DLD1 (cell line): Measurements from ENCODE around the gene BIN2.
"Not testable (repeated sequence)": the region's sequence is repeated elsewhere in the genome, so short reads cannot be mapped to it uniquely, and the experiment has no call there.

ENCODE experiments used
- in situ Hi-C: cut with HindIII; loops from 2 replicates; pipeline ENCODE4 v1.10.0; 2017; ENCODE audit warnings: low sequenced_read_pairs

BIN2 gene

GRCh38 chr12:51346581-51346980, 22.6 kb upstream of the BIN2 start, which contains the start of gene CELA1:
Gene CELA1 (minus strand): TSS chr12:51346679. CDS start chr12:51346638, 41 bp downstream.
- in situ Hi-C loops, result no loop called here

- in situ Hi-C loops, result no loop called here
These were observed 21.7 kb upstream of the BIN2 start for GRCh38 chr12:51345681-51346080.

GRCh38 chr12:51343201-51343600, 19.2 kb upstream of the BIN2 start:
- in situ Hi-C loops, result no loop called here

- in situ Hi-C loops, result no loop called here
These were observed 18.4 kb upstream of the BIN2 start for GRCh38 chr12:51342416-51342815.

- in situ Hi-C loops, result no loop called here
These were observed 17.5 kb upstream of the BIN2 start for GRCh38 chr12:51341251-51342007.

GRCh38 chr12:51339750-51340149, 15.8 kb upstream of the BIN2 start:
- in situ Hi-C loops, result no loop called here

- in situ Hi-C loops, result not testable (repeated sequence)
These were observed 13.4 kb upstream of the BIN2 start for GRCh38 chr12:51337336-51337735.

- in situ Hi-C loops, result no loop called here
These were observed 12.0 kb upstream of the BIN2 start for GRCh38 chr12:51335931-51336330.

- in situ Hi-C loops, result no loop called here
These were observed 10.8 kb upstream of the BIN2 start for GRCh38 chr12:51334764-51335163.

GRCh38 chr12:51333536-51333935, 9.6 kb upstream of the BIN2 start:
- in situ Hi-C loops, result no loop called here

GRCh38 chr12:51330186-51330585, 6.2 kb upstream of the BIN2 start:
- in situ Hi-C loops, result no loop called here

GRCh38 chr12:51329742-51330141, 5.8 kb upstream of the BIN2 start:
- in situ Hi-C loops, result no loop called here

GRCh38 chr12:51328587-51328986, 4.6 kb upstream of the BIN2 start:
- in situ Hi-C loops, result no loop called here

- in situ Hi-C loops, result no loop called here
These were observed 2.9 kb upstream of the BIN2 start for GRCh38 chr12:51326698-51327439.

- in situ Hi-C loops, result no loop called here
These were observed 979 bp upstream of the BIN2 start for GRCh38 chr12:51324953-51325352.

GRCh38 chr12:51323317-51323960, 535 bp downstream of the BIN2 start:
- in situ Hi-C loops, result no loop called here

GRCh38 chr12:51322452-51322851, 1.5 kb downstream of the BIN2 start:
- in situ Hi-C loops, result no loop called here

GRCh38 chr12:51321882-51322281, 2.1 kb downstream of the BIN2 start:
- in situ Hi-C loops, result no loop called here

GRCh38 chr12:51320695-51321320, 3.2 kb downstream of the BIN2 start:
- in situ Hi-C loops, result no loop called here

GRCh38 chr12:51320311-51320694, 3.7 kb downstream of the BIN2 start:
- in situ Hi-C loops, result no loop called here

GRCh38 chr12:51318846-51319599, 5.0 kb downstream of the BIN2 start:
- in situ Hi-C loops, result no loop called here
